ENCODE data around the gene SYNJ2. TPM values are rescaled to one million over a fixed set of nuclear protein-coding genes. Genes with fewer than 3 reads are reported as not detected.

The SYNJ2 gene
- total RNA-seq, 4 donors from 2014 or later: 2.6 to 7.5 (median 5.5) TPM

- 78 to 81% methylated on average over 9 of the region's 9 CpGs for WGBS, 2 donors
- intact Hi-C loops (cut with DNase I; ENCODE audit: low total_unique reads): no loop called here
- peak in 1 of 2 donors; percentile 73 for DNase-seq (ENCODE audit: low spot score in 2 of 2)
- H3K4me3 ChIP-seq (ENCODE audit: low read depth, poor library complexity, severe bottlenecking): no peak overlapping the region
- TF ChIP-seq CTCF (IDR thresholded peaks at IDR 0.05) (no peak), POLR2A (IDR thresholded peaks at IDR 0.05) (no peak)
Observed at GRCh38 chr6:157974341-157974894, 7.2 kb upstream of the SYNJ2 start.

- no peak for DNase-seq (ENCODE audit: low spot score in 2 of 2)
- 93 to 95% methylated on average over 3 of the region's 3 CpGs for WGBS, 2 donors
- TF ChIP-seq POLR2A (IDR thresholded peaks at IDR 0.05): no peak
- no peak for TF ChIP-seq CTCF (IDR thresholded peaks at IDR 0.05)
- intact Hi-C loops (cut with DNase I; ENCODE audit: low total_unique reads): no loop called here
- no peak overlapping the region for H3K4me3 ChIP-seq (ENCODE audit: low read depth, poor library complexity, severe bottlenecking)
Observed at GRCh38 chr6:157974967-157975366, 6.7 kb upstream of the SYNJ2 start.

- intact Hi-C loops (cut with DNase I; ENCODE audit: low total_unique reads): no loop called here
- peak in 1 of 2 donors; percentile 12 for DNase-seq (ENCODE audit: low spot score in 2 of 2)
- no peak overlapping the region for H3K4me3 ChIP-seq (ENCODE audit: low read depth, poor library complexity, severe bottlenecking)
- WGBS, 2 donors: 87 to 95% methylated on average over 2 of the region's 2 CpGs
- TF ChIP-seq CTCF (IDR thresholded peaks at IDR 0.05) (no peak), POLR2A (IDR thresholded peaks at IDR 0.05) (no peak)
Observed at GRCh38 chr6:157975456-157975855, 6.2 kb upstream of the SYNJ2 start.

GRCh38 chr6:157976345-157977175, 5.1 kb upstream of the SYNJ2 start:
- no peak for TF ChIP-seq CTCF (IDR thresholded peaks at IDR 0.05)
- TF ChIP-seq POLR2A (IDR thresholded peaks at IDR 0.05): no peak
- no peak overlapping the region for H3K4me3 ChIP-seq (ENCODE audit: low read depth, poor library complexity, severe bottlenecking)
- DNase-seq (ENCODE audit: low spot score in 2 of 2): peak in 1 of 2 donors; percentile 82
- intact Hi-C loops (cut with DNase I; ENCODE audit: low total_unique reads): no loop called here
- WGBS, 2 donors: 91 to 93% methylated on average over 21 of the region's 21 CpGs

- peak in 1 of 2 donors; percentile 80 for DNase-seq (ENCODE audit: low spot score in 2 of 2)
- TF ChIP-seq CTCF (IDR thresholded peaks at IDR 0.05) (no peak), POLR2A (IDR thresholded peaks at IDR 0.05) (no peak)
- 89 to 90% methylated on average over 10 of the region's 10 CpGs for WGBS, 2 donors
- intact Hi-C loops (cut with DNase I; ENCODE audit: low total_unique reads): no loop called here
- H3K4me3 ChIP-seq (ENCODE audit: low read depth, poor library complexity, severe bottlenecking): no peak overlapping the region
Observed at GRCh38 chr6:157977176-157977804, 4.4 kb upstream of the SYNJ2 start.
